ENCODE results near the gene ARL6IP4.

Gene ARL6IP4

GRCh38 chr12:122991623-122992275 lies 11.3 kb downstream of the ARL6IP4 start:
- DNase-seq = no peak

DNA sequence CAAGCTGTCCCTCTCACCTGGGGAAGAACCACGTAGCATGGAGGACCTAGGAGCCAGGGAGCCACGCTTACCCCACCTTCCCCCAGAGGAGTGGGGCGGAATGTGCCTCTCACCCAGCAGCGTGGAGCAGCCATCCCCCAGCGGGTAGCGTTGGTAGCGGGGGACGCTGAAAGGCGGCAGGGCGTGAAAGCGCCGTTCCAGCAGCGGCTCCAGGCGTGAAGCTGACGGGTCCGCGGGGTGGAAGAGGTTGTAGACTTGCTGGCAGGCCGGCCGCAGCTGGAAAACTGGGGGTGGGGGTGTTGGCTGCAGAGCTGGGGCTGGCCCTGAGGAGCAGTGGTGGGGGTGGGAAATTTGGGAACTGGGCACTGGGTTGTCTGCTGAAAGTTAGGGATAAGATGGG lies 11.9 kb downstream of the ARL6IP4 start:
- DNase-seq = no peak

DNA sequence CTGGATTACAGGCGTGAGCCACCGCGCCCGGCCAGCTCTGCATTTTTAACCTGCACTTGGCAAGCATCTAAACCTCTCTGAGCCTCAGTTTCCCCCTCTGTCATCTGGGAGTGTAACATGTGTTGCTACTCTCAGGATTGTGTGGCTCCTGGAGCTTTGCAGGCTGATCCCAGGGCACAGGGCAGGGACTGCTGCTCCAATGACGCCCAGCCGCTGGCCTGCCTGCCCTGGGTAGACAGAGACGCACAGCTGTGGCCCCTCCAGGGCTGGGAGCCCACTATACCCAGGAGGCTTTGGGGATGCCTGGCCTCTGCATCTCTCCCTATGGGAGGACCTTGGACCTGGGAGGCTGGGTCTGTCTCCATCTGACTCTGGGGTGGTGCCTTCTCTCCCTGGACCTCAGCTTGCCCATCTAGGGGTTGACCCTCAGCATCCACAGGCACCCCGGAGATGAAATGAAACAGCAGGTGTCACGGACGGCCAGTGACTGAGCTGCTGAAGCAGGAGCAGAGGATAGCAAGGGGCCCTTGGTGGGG lies 13.7 kb downstream of the ARL6IP4 start:
- no peak for DNase-seq

GRCh38 chr12:122994781-122995502 lies 14.5 kb downstream of the ARL6IP4 start:
- no peak for DNase-seq

DNA sequence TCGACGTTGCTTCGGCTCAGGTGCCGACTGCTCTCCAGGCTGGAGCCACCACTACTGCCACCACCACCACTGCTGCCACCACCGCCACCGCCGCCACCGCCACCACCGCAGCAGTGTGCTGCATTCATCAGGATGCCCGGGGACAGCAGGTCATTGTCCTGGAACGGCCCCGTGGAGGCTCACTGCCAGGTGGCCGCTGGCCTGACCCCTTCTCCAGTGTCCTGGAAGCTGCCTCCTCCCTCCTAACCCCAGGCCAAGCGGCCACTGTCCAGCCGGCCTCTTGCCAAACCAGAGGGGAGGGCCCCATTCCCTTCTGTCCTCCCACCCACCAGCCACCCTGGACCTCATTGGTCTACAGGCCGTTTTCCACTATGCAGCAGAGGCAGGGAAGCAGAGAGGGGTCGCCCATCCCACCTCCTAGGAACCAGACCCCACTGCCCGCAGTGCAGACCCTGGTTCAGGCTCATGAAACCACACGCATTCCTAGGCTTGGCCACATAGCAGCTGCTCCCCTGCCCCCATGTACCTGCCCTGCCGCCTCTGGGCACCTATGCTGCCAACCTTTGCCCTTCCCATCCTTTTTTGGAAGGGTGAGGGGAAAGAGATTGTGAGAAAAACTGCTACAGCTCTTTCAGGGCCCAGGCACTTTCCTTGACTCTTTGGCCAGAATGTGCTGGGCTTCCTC lies 15.2 kb downstream of the ARL6IP4 start:
- no peak for DNase-seq

DNA sequence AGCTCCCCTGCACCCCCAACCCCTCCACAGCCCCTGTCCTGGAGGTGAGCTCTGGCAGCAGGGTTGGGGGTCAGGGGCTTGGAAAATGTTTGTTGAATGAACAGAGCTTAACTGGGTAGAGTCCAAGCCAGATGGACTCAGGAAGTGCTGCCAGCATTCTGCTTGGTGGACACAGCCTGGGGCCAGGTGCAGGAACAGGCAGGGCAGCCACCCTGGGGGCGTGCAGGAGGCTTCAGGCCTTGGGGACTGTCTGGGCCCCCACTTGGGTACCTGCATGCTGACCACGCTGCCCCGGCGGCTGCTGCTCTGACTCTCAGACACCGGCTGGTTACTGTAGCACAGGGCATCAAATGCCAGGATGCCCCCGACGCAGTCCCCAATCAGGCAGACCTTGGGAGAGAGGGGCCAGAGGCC lies 15.7 kb downstream of the ARL6IP4 start:
- no peak for DNase-seq

DNA sequence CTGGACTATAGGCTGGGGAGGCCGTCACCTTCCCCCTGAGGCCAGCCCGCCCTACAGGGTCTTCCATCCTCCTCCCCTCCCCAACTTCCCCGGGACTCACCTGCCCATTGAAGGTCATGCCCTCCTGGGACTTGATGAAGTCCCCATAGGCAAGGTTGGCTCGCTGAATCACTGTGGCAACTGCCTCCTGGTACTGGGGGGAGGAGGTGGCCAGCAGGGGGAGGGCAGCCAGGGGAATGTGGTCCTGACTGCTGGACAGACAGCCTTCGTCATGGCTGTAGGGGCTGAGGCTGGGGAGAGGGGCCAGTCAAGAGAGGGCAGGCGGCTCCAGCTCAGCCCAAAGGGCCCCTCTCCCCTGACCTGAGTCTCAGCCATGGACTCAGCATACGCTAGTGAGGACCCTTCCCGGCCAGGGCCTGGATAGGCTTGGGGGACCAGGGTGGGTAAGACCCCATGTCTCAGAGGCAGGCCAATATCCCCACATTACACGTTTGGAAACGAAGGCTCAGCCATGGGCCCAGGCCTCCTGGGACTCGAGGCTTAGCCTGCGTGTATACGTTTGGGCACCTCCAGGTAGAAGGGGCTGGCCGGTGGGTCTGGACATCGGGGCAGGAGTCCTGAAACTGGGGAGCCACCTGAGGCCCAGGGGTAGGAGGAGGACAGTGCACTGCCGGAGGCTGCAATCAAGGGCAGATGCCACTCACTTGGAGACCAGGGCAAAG lies 16.3 kb downstream of the ARL6IP4 start:
- no peak for DNase-seq

- DNase-seq = no peak
These were observed 17.1 kb downstream of the ARL6IP4 start for GRCh38 chr12:122997343-122998250.

DNA sequence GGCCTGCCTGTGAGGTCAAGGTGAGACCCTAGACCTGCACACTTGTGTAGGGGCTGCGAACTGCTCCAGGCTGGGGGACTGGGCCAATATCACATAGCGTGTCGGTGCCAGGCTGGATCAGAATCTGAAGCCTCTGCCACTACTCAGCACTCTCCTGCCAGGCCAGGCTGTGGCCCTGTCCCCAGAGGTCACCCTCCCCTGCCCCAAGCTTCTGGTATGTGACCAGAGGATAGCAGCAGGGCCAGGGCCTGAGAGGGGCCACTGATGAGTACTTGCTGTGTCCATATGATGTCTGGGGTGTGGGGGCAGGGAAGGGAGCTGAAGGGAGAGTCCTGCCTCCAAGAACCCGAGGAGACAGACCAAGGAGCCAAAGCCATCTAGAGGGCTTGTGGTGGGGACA lies 17.8 kb downstream of the ARL6IP4 start:
- DNase-seq = no peak

GRCh38 chr12:122999196-122999946 lies 18.9 kb downstream of the ARL6IP4 start:
- DNase-seq = no peak

DNA sequence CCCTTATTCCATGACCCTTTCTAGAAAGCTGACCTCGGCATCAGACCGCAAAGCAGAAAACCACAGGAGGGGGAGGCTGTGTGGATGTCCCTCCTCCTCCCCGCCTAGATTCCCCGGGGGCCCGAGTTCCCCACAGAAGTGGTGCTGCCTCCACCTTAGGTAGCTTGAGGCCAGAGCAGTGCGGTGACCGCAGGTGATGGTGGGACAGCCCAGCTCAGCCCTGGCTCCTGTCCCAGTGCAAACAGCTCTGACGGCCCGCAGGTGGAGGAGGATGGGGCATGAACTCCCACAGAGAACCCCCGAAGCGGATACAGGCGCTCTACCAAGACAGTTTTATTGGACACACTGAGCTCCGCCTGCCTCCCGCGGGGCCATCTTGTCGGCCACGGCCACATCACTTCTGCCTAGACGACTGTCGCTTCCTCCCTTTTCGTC lies 19.5 kb downstream of the ARL6IP4 start:
- no peak for DNase-seq

- DNase-seq = no peak
These were observed 20.1 kb downstream of the ARL6IP4 start for GRCh38 chr12:123000578-123000977.

DNA sequence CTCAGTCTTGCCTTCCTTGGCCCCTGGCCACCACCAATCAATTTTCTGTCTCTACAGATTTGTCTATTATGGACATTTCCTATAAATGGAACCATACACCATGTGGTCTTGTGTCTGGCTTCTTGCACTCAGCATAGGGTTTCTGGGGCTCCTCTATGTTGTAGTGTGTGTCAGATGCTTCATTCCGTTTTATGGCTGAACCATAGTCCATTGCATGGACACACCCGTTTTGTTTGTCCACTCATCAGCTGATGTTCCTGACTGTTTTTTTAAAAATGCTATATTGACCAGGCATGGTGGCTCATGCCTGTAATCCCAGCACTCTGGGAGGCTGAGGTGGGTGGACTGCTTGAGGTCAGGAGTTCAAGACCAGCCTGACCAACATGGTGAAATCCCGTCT lies 21.0 kb downstream of the ARL6IP4 start:
- DNase-seq = no peak

- DNase-seq = no peak
These were observed 22.8 kb downstream of the ARL6IP4 start for GRCh38 chr12:123003257-123003656.

DNA sequence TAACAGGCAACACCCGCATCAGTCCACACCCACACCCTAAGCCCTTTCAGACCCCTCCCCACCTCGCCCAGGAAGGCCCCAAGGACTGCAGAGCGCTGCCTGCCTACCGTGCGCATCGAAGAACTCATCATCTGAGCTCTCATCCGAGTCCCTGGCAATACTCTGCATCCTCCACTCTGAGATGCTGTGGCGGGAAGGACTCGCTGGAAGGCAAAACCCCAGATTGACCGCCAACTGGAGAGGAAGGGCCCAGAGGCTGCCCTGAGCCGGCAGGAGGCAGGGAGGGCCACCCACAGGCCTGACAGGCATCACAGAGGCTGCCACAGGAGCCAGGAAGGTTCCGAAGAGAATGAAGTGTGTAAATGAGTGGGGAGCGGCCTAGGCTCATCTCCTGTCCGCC lies 23.8 kb downstream of the ARL6IP4 start:
- DNase-seq = no peak

- no peak for DNase-seq
These were observed 24.7 kb downstream of the ARL6IP4 start for GRCh38 chr12:123005081-123005626.

- no peak for DNase-seq
These were observed 26.5 kb downstream of the ARL6IP4 start for GRCh38 chr12:123006977-123007376.

GRCh38 chr12:123010110-123010509 lies 29.6 kb downstream of the ARL6IP4 start:
- DNase-seq = no peak

GRCh38 chr12:123010681-123011080 lies 30.2 kb downstream of the ARL6IP4 start:
- DNase-seq = no peak

DNA sequence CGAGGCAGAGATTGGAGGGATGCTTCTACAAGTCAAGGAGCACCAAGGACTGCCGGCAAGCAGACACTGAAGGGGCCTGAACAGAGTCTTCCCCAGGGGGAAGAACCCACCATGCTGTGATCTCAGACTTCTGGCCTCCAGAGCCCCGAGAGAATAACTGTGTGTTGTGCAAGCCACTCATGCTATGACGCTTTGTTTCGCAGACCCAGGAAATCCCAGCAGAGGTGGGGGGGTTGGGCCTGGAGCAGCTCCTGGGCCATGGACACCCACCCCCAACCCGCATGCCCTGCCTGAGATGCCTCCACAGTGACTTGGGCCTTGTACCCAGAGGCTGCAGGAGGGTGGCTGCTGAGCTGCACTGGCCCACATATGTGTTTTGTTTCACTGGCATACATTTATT lies 31.2 kb downstream of the ARL6IP4 start:
- DNase-seq = no peak

All from activated gamma-delta T cell (primary cell).